NCI-H82 (cell line): ENCODE results near the gene ZNF212.

ENCODE experiments used
- DNase-seq: peaks from one replicate; lab custom pipeline; 2025; lab: John Stamatoyannopoulos, UW

ZNF212 gene

DNA sequence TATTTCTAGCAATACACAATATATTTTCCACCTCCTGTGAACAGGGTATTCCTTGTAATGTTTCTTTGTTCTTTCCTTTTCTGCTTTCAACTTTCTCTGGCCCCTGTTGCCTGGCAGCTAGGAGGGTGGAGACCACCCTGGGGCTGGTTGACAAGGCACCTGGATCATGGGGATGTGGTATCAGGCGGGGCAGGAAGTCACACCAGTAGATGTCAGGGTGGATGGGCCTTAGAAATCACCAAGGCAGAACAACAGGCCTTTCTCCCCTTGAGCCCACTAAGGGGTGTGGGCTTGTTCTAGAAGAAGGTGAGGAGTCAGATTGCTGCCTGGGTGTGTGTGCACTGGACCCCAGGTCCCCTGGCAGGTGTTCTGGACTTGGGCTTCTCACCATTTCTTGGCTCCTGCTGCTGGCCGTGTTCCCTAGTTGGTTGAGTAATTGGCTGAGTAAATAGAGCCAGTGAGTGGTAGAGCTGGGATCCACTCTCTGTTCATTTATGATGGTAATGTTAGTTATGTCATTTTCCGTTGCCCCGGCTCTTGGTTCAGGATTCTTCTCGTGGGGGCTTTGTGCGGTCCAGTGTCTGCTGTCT lies 47.5 kb downstream of the ZNF212 start:
- DNase-seq, result no peak

GRCh38 chr7:149287622-149288021 lies 48.2 kb downstream of the ZNF212 start:
- DNase-seq, result no peak

DNA sequence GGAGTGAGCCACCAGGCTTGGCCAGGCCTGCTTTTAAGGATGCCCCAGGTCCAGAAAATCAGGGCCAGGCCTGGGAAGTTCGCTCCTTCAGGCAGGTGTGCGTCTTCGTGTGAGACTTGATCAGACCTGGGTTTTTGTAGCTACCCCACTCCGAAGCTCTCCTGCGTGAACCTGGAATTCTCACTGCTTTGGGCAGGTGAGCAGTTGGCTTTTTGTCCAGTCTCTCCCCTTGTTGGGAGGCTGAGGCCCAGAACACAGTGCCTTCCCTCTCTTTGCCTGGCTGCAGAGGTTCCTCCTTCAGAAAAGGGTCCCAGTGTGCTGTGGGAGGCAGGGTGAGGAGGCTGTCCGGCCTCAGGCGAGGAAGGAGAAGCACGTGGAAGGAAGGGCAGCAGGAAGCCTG lies 49.8 kb downstream of the ZNF212 start:
- no peak for DNase-seq

DNA sequence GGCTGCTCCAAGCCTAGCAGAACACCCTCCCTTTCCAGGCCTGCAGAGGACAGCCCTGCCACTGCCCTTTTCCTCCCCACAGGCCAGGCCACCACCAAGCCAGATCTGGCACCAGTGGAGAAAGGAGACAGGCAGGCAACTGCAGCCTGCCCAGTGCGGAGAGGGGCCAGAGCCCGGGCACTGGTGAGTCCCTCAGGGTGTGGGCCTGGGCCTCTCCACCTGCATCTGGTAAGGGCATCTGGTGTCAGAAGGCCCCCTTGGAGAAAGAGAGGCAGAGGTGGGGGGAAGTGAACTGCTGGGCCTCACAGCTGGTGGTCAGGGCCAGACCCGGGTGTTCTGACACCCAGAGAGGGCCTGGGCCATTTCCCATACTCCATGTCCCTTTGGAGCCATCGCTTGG lies 50.4 kb downstream of the ZNF212 start:
- no peak for DNase-seq

DNA sequence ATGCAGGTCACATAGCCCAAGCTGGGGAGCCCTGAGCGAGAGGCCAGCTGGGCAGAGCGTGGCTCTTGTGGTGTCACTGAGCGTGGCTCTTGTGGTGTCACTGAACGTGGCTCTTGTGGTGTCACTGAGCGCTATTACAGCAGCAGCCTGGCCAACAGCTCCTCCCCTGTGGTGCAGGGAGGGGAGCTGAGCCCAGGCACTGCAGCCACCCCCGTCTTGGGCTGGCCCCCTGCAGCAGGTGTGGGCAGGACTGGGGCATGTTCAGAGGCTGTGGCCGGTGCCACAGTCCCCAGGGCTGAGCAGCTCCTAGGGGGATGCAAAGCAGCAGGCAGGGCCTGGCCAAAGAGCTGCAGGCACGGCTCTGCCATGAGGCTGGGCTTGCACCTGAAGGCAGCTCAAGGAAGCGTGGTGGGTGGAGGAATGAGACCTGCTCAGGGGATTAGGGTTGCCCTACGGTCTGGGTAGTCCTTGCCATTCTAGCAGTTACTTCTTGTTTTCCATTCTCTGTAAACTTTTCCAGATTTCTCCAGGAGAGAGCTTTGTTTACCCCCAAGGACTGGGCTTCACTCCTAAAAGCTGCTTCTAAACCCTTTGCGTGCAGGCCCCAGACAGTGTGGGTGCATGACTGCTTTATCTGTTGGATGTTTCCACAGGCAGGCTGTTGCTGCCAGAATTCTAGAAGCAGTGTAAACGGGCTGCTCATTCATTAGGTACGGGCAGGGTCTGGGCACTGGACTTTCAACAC lies 51.8 kb downstream of the ZNF212 start:
- DNase-seq, result no peak

DNA sequence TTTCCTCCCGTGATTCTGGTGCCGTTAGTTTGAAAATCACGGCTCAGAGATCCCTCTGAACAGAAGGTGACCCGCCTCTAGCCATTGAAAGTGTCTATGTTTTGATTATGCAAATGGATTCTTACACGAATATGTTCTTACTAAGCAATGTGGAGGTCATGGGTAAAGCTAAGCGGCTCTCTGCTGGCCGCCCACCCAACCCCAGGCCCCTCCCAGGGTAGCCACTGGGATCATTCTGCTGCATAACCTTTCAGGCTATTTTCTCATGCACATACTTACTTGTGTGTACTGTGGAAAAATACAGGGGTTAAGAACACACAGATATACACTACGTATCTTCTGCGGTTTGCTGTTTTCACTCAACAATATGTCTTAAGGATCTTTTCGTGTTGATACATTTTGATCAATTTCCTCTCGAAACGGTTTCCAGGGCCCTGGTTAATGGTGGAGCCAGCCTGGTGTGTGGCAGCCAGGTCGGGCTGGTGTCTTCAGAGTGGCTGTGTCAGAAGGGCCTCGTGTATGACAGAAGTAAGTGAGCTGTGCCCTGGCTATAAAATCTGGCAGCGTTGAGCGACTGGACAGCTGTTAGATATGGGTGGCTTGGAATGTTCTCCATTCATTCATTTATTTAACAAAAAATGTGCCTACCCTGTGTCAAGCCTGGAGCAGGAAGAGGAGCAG lies 52.5 kb downstream of the ZNF212 start:
- no peak for DNase-seq

GRCh38 chr7:149292462-149292823 lies 53.0 kb downstream of the ZNF212 start:
- no peak for DNase-seq

DNA sequence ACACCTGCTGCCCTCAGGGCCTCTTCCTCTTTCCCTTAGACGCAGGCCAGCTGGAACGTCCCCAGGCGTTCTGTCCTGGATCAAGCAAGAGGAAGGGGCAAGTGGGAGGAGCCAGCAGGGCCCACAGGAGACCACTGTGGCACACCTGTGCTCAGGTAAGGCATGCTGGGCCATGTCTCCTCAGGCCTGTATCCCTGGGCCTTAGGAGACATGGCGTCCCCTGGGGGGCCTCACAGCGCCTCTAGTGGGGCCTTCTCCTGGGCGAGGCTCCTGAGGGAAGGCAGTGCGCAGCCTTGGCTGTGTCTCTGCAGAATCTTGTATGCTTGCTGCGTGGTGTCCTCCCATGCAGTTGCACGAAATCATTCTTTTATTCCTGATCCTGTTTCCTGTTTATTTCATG lies 53.9 kb downstream of the ZNF212 start:
- no peak for DNase-seq

DNA sequence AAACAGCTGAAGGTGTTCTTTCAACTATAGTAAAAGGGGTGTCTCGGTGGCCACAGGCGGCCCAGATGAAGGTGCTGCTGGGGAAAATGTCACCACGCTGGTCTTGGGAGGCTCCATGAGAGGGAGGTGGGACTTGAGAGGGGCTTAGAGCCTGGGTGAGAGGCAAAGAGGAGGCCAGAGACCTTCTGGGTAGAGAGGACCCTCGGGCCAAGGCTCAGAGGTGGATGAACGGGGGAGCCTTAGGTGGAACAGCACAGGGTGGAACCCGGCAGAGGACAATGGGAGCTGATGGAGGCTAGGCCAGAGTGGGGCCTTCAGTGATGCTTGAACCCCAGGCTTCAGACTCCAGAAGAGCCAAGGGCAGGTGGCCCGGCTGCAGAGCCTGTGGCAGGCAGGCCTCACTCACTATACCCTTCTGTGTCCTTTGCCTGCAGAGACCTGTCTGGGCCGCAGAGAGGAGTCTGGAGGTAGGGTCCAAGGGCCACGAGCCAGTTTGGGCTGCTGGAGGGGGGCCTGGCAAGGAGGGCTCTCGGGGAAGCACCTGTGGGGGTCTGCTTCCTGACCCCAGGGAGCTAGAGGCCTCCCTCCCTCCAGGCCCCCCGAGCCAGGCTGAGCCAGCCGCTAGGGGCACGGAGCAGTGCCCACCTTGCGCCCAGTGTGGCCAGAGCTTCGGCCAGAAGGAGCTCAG lies 54.6 kb downstream of the ZNF212 start:
- DNase-seq, result no peak

- DNase-seq, result no peak
Observed at GRCh38 chr7:149294634-149295480, 55.4 kb downstream of the ZNF212 start.

DNA sequence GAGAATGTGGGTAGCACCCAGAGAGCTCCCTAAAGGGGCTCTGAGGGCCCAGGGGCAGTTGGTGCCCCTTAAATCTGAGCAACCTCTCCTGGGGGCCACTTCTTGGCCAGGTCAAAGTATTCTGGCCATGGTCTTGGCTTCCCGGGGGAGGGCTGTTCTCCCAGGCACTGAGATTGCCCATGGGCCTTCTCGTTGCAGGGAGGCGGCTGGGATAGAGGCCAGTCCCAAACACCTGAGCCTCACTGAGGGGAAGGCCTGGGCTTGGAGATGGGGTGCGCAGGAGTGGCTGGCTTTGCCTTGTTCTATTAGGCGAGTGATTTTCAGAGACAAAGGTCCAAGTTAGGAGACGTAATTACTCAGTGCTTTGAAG lies 56.0 kb downstream of the ZNF212 start:
- no peak for DNase-seq

DNA sequence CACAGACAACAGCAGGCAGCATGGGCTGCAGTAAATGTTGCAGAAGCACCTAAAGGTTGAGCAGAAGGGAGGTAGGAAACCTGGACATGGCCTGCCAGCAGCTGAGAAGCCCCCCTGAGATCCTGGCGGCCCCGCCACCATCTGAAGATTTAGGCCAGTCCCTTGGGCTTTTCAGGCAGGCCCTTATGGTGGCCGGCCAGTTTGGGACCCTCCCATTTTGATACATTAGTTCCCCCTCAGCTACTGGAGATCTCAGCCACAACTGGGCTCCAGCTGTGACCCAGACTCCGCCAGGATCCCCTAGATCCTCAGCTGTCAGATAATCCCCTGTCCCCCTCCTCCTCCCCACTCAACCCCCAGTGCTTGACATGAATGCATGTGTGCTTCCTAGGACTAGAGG lies 56.9 kb downstream of the ZNF212 start:
- DNase-seq, result no peak

GRCh38 chr7:149297034-149297755 lies 57.7 kb downstream of the ZNF212 start:
- DNase-seq, result no peak

- no peak for DNase-seq
Observed at GRCh38 chr7:149300620-149301285, 61.3 kb downstream of the ZNF212 start.

DNA sequence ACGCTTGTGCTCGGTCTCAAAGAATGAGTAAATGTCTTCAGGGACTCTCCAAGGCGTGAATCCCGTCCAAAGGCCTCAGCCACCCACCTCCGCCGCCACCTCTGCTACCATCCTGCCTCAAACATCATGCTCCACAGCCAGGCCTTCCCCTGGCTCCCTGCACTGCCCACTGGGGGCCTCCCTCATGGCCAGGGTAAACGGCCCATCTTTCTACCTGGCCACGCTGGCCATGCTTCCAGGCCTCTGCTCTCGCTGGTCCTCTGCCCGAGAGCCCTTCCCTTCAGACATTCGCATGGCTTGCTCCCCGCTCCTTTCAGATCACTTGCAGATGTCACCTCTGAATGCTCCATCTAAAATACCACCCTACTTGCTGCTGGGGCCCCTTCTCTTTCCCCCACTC lies 62.8 kb downstream of the ZNF212 start:
- no peak for DNase-seq

DNA sequence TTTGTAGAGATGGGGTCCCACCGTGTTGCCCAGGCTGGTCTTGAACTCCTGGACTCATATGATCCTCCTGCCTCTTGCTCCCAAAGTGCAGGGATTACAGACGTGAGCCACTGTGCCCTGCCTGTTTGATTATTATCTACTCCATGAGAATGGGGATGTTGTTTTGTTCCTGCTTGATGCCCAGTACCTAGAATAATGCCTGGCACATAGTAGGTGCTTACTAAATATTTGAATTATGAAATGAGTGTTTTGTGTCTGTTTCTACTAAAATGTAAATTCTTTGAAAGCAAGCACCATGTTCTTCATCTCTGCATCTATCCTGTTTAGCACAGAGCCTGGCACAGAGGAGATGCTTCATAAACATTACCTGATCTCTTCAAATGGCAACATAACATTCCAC lies 63.4 kb downstream of the ZNF212 start:
- DNase-seq, result no peak

GRCh38 chr7:149304006-149304405 lies 64.6 kb downstream of the ZNF212 start:
- DNase-seq, result no peak
